Stimulated activated CD4-positive, alpha-beta T cell treated with anti-CD3 and anti-CD28 coated beads, Interleukin-1b, Interleukin-23, amount 100 ng/mL, for 24 hours (primary cell): ENCODE data around the gene LAMB2.

Experiments
- DNase-seq, 4 experiments: peaks; one replicate each; pipeline ENCODE4 v3.0.0-alpha.2; 2020; ENCODE audit warnings: low read depth in 4 of 4, low spot score in 1 of 4

LAMB2 gene

GRCh38 chr3:49132437-49133225, at the start of gene LAMB2:
LAMB2 (minus strand) TSS chr3:49133050; CDS start chr3:49132867, 183 bp downstream.
- DNase-seq: no peak

GRCh38 chr3:49181351-49181750, 48.5 kb upstream of the LAMB2 start:
- no peak for DNase-seq

DNA sequence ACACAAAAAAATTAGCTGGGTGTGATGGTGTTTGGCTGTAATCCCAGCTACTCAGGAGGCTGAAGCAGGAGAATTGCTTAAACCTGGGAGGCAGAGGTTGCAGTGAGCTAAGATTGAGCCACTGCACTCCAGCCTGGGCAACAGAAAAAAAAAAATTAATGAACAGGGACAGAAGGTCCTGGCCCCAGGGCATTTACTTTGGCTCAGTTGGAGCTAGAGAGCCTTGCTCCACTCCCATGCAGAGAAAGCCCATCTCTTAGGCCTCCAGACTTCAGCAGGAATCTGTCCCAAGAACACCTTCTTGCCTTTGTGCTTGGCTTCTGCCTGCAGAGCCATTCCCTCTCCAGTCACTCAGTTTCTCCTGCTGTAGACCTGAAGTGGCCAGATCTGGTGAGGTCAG, 47.3 kb upstream of the LAMB2 start:
- no peak for DNase-seq

DNA sequence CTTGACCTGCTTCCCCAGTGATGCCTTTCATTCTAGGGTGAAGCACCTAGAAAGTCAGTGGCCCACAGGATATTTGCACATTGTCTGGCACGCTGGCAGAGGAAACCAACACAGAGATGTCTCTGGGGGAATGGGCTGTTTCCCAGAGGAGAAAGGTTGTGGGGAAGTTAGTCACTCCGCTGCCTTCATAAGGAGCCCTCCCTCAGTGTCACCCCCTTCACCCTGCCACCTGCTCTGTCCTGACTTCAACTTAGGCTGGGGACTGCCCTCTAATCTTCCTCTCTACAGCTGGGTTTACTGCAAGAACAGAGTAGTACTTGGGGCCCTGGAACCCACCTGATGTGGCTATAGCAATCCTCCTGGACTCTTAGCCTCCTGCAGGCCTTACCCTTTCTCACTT, 44.2 kb upstream of the LAMB2 start:
- no peak for DNase-seq

- DNase-seq: no peak
Observed at GRCh38 chr3:49175530-49175929, 42.7 kb upstream of the LAMB2 start.

GRCh38 chr3:49174397-49174985, 41.6 kb upstream of the LAMB2 start:
- DNase-seq: no peak

- DNase-seq: no peak
Observed at GRCh38 chr3:49173792-49174170, 40.9 kb upstream of the LAMB2 start.

GRCh38 chr3:49173116-49173791, 40.4 kb upstream of the LAMB2 start:
- no peak for DNase-seq

- no peak for DNase-seq
Observed at GRCh38 chr3:49172551-49173041, 39.7 kb upstream of the LAMB2 start.

DNA sequence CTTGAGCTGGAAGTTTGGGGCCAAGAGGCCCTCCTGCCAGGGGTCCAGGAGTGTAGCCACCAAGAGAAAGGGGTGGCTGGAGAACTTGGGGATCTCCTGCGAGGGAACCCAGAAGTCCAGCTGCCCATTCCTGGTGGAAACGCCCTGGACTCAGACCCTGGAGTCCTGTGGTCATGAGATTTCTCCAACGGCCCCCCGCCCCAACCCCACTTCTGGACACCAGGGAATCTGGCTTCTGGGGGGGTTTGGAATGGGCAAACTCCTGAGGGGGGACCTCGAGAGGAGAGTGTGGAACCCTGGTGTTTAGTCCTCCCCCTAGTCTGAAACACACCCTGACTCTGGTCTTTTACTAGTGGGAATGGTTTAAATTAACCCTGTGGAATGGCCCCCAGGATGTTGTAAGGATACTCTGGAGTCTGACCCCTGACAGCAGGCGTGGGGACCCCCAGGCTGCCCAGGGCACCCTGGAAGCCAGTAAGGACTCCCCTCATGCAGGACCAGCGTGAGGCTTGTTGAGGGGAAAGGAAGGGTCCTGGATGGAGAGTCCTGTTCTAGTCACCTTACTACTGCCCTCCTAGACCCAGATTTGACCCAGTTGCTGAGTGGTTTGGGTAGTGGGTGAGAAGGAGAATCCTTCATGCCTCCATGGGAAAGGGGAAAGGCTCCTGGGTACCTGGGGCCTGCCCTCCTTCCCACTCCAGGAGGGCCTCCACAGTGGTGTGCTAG, 39.1 kb upstream of the LAMB2 start:
- DNase-seq: no peak

DNA sequence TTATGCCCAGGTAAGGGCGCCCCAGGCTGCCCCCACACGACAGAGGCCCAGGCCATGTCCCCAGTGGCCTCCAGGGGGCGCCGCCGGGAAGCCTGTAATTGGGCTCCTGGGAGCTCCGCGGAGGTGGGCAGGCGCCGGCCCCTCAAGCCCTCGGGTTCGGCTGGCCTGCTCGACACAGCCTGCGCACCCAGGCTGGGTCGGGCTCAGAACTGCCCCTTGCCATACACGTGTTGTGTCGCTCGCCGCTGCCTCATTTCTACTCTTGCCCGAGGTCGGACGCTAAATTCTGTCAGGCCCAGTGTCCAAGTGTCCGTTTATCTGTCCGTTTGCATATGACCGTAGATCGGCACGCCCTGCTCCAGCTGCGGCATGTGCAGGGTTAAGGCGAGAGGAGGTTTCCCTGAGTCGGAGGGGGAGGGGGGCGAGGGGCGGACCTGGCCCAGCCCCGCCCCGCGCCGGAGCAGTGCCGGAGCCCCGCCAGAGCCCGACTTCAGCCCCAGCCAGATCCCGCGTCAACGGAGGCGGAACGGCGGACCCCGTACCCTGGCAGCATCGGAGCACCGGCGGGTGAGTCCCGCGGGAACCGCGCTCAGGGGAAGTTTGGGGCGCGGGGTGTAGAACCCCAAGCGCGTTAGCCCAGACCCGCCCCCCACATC, 38.4 kb upstream of the LAMB2 start, which contains the start of gene KLHDC8B:
KLHDC8B (plus strand) TSS at position 480 of the 656 bp plus-strand sequence. CDS start 1,172 bp downstream, outside the sequence.
- peak; percentile 75 to 83 (median 80) for DNase-seq

- DNase-seq: no peak
Observed at GRCh38 chr3:49170744-49171118, 37.9 kb upstream of the LAMB2 start.

DNA sequence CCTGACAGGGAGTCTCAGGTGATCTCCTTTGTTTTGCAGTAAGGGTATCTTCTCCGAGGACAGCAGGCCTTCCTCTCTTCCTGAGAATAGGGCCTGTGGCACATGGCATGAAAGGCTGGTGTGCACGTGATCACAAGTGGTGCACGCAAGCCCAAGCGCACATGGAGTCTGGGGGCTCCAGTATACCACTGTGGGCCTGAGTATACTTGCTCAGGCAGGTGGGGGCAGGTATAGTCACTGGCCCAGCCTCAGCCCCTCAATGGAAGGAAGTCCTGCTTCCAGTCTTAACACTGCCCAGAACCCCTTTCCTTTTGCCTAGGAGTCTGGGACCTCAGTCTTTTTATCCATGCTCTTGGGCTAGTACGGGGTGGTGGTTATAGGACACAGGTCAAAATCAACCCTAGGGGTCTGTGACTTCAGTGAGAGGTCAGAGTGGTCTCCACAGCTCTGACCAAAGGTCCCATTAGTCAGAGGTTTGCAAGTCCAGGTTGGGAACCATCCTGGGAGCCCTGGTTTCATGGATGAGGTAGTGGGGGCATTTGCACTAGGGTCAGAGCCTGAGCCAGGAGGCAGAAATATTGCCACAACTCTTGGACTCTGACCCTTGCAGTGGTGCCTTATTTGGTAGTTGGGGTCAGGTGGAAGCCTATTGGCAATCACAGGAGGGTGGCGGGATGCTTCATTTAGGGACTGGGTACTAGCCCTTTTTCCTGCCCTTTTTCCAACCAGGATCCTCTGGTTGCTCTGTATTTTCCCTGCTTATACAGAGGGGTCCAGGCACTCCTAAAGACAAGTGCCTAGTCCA, 34.1 kb upstream of the LAMB2 start:
- no peak for DNase-seq

DNA sequence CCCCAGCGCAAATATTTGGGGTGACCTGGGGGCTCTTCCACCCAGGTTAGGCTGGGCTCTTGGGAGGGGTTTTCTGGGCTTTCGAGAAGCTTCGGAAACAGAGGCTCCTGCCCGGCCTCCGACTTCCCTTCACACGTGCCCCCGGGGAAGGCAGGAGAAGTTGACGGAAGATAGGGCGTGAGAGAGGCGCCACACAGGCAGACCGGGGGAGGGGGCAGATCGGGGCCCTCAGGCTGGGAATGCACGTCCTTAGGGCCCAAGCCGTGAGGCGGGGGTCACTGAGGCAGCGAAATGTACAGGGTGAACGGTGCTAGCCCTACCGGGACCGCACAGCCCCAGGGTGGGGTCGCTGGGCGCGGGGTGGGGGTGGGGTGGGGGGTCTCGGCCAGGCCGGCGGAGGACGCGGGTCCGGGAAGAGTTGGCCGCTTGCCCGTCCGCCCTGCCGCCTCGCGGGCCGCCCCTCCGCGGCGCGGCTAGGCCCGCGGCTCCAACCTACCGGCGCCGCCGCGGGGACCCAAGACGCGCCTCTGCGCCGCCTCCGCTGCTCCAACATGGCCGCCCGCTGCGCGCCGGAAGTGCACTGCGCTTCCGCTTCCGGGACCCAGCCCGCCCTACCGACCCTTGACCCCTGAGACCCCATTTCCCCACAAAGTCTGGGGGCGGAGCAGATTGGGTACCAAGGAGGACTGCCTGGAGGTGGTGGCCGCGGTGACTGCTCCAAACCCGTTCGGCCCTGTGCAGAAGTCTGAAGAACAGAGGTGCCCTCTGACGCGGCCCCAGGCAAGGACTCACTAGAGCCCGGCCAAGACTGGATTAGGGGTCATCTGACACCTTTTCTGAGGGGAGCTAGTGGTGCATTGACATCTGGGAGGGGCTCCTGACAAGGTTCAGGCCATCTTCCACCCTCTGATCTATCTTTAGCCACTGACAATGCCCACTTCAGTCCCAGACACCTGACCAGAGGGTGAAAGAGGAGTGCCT, 33.2 kb upstream of the LAMB2 start, which contains the start of gene CCDC71:
CCDC71 (minus strand) TSS at position 561 of the 981 bp plus-strand sequence. CDS start 2,123 bp downstream, outside the sequence.
- DNase-seq: peak; percentile 48 to 62 (median 56)

DNA sequence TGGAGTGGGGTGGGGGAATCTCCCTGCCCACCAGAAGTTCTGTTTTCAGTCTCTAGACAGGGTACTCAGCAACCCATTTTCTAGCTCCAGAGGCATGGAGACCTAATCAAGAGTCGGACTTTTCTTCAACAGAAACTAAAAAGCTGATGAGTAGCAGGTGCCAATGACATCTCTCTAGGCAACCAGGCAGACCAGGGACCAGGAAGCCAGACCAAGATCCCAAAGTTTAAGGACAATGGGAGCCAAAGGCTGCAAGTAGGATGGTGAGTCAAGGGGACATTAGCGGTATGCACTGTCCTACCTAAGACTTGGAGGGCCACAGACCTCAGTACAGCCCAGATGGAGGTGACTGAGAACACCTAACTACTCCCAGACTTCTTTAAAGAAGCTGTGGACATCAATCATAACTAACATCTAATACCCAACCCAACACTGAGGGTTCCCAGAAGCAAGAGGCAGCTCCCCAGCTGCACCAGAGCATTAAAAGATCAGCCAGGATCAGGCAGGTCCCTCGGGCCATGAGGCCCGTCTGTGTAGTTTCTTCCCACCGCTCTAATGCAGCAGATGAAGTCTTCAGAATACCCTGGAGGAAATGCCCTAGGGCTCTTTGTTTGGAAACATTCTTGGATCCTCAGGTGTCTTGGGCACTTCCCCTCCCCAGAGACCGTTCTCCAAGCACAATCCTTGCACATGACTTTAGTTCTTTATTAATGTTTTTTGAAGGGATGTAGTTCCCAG, 32.3 kb upstream of the LAMB2 start:
- no peak for DNase-seq

DNA sequence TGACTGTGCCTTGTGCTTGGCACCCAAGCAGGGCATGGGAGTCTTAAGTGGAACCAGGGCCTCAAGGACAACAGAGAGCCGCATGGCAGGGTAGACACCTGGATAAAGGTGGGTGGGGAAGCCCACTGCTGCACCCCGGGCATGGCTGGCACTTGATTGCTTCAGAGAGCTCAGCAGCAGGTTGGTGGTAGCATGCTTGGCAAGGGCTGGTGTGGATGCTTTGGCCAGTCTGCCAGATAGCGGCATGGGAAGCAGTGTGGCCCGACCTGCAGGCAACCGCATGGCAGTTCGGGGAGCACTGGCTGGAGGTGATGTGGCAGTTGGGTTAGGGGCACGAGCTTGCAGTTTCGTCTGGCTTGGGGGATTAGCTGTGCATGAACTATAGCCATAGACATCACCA, 30.8 kb upstream of the LAMB2 start:
- no peak for DNase-seq

- no peak for DNase-seq
Observed at GRCh38 chr3:49162751-49163419, 30.0 kb upstream of the LAMB2 start.
